ENCODE results near the gene GRM4.

Gene GRM4

DNA sequence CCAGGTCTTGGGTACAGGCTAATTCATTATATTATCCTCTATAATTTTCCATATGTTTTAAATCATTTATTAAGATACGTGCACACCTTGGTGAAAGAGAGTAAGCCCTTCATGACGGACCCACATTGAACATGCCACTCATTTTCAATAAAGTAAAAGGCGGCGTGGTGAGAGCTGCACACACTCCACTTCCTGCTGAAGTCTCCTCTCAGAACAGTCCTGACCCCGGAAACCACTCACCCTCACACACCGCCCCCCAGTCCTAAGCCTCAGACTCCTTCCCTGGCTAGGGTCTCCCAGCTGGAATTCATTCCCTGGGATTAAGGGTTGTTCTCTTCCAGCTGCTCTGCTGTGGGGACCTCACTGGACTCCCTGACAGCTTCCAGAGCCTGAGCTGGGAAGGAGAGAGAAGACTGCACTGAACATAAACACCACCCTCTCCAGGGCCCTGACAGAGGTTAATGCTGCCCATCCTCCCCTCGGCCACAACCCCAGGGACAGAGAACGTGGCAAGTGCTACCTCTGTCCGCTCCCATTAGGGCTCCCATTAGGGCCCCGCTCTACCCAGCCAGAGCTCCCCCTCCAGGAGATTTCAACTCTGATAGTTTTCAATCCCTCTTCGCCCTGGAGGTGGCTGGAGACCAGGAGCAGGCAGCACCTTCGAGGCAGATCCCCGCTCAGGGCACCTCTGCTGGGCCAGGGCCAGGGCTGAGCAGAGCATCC is 24.8 kb downstream of the GRM4 start:
- no peak for DNase-seq (ENCODE audit: low read depth)
- TF ChIP-seq, protein P1, sequence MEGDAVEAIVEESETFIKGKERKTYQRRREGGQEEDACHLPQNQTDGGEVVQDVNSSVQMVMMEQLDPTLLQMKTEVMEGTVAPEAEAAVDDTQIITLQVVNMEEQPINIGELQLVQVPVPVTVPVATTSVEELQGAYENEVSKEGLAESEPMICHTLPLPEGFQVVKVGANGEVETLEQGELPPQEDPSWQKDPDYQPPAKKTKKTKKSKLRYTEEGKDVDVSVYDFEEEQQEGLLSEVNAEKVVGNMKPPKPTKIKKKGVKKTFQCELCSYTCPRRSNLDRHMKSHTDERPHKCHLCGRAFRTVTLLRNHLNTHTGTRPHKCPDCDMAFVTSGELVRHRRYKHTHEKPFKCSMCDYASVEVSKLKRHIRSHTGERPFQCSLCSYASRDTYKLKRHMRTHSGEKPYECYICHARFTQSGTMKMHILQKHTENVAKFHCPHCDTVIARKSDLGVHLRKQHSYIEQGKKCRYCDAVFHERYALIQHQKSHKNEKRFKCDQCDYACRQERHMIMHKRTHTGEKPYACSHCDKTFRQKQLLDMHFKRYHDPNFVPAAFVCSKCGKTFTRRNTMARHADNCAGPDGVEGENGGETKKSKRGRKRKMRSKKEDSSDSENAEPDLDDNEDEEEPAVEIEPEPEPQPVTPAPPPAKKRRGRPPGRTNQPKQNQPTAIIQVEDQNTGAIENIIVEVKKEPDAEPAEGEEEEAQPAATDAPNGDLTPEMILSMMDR (IDR thresholded peaks at IDR 0.05; ENCODE audit: control insufficient read depth, insufficient read depth, low read depth, low read length, missing control alignments) = no peak

DNA sequence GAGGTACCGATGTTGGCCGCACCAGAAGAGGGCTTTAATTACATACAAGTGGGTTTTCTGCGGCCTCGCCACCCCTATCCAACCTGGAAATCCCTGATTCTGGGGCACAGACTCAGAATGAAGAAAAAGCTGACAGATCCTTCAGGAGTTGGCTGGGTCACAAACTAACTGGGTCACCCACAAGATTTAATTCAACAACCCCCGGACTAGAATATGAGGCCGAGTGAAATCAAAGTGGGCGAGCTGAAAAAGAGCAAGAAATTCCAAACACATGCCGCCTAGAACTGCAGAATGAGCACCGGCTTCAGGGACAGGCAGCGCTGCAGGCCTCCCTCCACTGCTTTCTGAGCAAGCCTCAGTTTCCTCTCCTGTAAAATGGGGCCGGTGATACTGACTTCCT is 30.0 kb downstream of the GRM4 start:
- TF ChIP-seq, protein P1 (IDR thresholded peaks at IDR 0.05; ENCODE audit: control insufficient read depth, insufficient read depth, low read depth, low read length, missing control alignments) = no peak
- H3K4me3 ChIP-seq (ENCODE audit: control insufficient read depth, low read depth, low read length) = no peak overlapping the region
- no peak for DNase-seq (ENCODE audit: low read depth)

More for the DNA sequence above, 24.8 kb downstream of the GRM4 start:
- no peak overlapping the region for H3K4me3 ChIP-seq (ENCODE audit: control insufficient read depth, low read depth, low read length)

DNA sequence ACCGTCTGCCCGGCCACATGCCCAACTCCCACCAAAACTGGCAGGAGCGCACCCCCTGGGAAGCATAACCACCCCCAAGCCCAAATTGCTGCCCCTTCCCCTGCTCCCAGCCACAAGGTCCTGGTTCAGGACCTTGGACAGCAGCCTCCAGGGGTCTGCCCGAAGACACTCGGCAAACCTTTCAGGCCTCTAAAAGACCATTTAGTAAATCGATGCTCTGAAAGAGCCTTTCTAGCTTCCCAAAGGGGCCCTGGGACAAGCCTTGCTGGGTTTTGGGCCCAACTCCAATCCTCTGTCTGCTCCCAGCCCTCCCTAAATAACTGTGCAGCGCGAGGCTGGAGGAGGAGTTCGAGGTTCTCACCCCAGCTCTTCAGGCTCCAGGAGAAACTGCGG is 30.5 kb downstream of the GRM4 start:
- H3K4me3 ChIP-seq (ENCODE audit: control insufficient read depth, low read depth, low read length) = no peak overlapping the region
- DNase-seq (ENCODE audit: low read depth) = no peak
- TF ChIP-seq, protein P1 (IDR thresholded peaks at IDR 0.05; ENCODE audit: control insufficient read depth, insufficient read depth, low read depth, low read length, missing control alignments) = no peak

DNA sequence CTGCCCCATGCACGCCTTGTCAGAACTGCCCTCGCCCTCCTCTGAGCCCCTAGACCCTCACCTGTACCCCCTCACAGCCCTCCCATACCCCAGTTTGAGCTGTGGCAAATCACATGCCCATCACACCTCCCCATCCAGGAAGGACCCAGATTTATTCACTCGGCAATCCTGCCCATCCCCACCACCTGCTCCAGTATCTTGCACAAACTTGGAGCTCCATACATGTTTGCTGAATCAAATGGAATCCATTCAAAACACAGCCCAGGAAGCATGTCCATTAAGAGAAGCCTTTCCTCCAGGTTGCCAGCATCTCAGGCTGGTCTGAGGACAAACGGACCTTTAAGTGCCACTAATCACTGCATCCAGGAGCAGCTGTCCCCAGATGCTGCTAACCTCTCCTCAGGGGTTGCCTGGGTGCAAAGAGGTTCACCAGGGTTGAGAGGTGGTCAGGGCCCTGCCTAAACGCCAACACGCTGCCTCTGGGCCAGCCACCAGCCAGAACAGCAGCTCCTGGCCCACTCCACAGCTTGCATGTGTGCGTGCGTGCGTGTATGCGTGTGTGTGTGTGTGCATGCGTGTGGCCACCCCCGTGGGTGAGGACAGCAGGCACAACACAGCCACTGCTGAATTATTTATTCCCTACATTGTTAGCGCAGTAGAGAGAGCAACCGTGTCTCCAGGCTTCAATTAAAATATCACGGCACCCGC is 31.0 kb downstream of the GRM4 start:
- TF ChIP-seq, protein P1 (IDR thresholded peaks at IDR 0.05; ENCODE audit: control insufficient read depth, insufficient read depth, low read depth, low read length, missing control alignments) = no peak
- no peak for DNase-seq (ENCODE audit: low read depth)
- H3K4me3 ChIP-seq (ENCODE audit: control insufficient read depth, low read depth, low read length) = no peak overlapping the region

DNA sequence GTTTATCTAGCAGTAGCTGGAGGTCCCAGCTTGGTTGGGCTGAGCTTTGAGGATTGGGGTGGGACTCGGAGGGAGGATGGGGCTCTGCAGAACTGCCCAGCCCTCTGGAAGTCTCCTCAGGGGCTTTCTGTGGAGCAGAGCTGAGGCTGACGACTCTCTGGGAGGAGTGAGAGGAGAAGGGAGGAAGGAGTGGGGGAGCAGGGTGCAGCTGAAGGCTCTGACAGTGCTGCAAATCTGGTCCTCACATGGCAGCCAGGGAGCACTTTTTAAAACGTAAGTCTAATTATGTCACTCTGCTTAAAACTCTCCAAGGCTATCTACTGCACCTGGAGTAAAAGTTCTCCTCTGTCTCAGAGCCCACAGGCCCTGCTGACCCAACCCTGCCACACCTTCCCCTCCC is 32.4 kb downstream of the GRM4 start:
- DNase-seq (ENCODE audit: low read depth) = no peak
- TF ChIP-seq, protein P1 (IDR thresholded peaks at IDR 0.05; ENCODE audit: control insufficient read depth, insufficient read depth, low read depth, low read length, missing control alignments) = no peak
- no peak overlapping the region for H3K4me3 ChIP-seq (ENCODE audit: control insufficient read depth, low read depth, low read length)

DNA sequence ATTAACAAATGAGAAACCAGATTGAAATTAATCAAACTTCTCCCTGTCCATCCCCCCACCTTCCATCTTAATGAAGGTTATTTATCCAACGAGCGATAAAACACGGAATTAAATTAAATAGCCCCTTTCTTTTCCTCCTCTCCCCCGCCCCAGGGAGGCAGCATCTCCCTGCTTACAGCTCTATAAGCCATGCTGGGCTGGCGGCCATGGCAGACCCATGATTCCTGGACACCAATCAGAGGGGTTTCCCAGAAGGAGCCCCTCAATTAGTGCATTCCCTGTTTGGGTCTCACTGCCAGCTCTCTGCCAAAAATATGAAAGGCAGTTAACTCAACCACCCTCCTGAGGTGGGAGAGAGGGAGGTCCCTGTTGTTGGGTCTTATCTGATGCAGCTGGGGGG is 33.8 kb downstream of the GRM4 start:
- H3K4me3 ChIP-seq (ENCODE audit: control insufficient read depth, low read depth, low read length) = no peak overlapping the region
- TF ChIP-seq, protein P1 (IDR thresholded peaks at IDR 0.05; ENCODE audit: control insufficient read depth, insufficient read depth, low read depth, low read length, missing control alignments) = no peak
- DNase-seq (ENCODE audit: low read depth) = no peak
